ENCODE measurements around the gene GGA1.

GGA1 gene

DNA sequence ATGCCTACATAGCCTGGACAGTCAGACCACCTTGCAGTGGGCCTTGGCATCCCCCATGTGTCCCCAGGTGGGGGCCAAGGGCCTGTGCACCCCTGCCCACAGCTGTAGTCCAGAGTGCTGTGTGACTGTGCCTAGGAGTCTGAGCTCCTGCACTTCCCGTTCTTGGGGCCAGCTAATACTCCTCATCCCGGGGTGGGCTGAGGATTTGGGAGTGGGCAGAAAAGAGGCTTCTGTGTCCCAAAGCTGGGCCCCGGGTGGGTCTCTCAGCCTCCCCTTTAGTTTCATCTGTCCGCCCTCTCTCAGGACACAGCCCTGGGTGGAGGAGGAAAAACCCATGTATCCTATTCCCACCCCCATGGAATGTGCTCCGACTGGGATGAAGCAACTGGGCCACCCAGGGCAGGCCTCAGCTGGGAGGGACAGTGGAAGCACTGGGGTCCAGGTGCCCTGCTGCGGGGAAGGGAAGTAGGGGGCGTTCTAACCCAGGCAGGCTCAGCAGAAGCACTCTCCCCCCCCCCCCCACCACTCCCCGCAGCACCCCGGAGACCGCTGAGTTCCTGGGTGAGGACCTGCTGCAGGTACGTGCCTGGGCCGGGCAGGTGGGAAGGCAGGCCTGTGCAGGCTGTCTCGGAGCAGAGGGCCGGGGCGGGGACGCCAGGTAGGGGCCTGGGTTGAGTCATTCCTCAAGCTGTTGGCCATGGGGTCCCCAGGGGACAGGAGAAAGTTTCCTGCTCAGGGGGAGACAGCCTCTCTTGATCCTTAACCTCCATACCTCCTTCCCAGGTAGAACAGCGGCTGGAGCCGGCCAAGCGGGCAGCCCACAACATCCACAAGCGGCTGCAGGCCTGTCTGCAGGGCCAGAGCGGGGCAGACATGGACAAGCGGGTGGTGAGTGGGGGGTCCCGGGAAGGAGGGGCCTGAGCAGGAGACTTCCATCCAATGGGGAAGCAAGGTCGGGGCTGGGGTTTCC lies 32.2 kb downstream of the GGA1 start:
- POLR2A ChIA-PET = no interaction called here
- CTCF ChIA-PET = interaction anchor here (1.3 to 10.4 kb wide), 7 partner anchors 12 to 48 kb away, joined by 3 to 298 read pairs (median 44); partner anchors contain the start of genes GGA1, LGALS1, NOL12 and PDXP
- no peak for DNase-seq (ENCODE audit: extremely low spot score)
- TF ChIP-seq, protein P1, sequence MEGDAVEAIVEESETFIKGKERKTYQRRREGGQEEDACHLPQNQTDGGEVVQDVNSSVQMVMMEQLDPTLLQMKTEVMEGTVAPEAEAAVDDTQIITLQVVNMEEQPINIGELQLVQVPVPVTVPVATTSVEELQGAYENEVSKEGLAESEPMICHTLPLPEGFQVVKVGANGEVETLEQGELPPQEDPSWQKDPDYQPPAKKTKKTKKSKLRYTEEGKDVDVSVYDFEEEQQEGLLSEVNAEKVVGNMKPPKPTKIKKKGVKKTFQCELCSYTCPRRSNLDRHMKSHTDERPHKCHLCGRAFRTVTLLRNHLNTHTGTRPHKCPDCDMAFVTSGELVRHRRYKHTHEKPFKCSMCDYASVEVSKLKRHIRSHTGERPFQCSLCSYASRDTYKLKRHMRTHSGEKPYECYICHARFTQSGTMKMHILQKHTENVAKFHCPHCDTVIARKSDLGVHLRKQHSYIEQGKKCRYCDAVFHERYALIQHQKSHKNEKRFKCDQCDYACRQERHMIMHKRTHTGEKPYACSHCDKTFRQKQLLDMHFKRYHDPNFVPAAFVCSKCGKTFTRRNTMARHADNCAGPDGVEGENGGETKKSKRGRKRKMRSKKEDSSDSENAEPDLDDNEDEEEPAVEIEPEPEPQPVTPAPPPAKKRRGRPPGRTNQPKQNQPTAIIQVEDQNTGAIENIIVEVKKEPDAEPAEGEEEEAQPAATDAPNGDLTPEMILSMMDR (IDR thresholded peaks at IDR 0.05; ENCODE audit: control extremely low read depth, extremely low read depth, low read depth, missing control alignments) = no peak

DNA sequence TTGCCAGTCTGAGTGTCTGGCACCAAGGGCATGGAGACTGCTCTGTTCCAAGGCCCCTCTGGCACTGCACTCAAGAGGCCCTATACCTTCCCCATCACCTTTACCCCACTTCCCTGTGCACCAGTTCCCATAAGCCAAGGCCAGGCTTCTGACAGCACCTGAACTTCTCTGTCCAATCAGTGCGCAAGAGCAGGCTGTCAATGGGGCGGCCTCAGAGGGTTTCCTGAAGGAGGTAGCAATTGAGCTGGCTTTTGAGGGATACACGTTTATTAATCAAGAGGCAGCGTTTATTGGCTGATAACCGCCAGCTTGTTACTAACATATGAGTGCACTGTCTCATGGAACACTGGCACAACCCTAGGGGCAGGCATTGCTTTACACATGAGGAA lies 32.9 kb downstream of the GGA1 start:
- ChIA-PET POLR2A (no interaction called here), CTCF (interaction anchor here (1.3 to 10.4 kb wide), 7 partner anchors 12 to 49 kb away, joined by 3 to 298 read pairs (median 44); partner anchors contain the start of genes GGA1, LGALS1, NOL12 and PDXP)
- DNase-seq (ENCODE audit: extremely low spot score) = no peak
- TF ChIP-seq, protein P1 (IDR thresholded peaks at IDR 0.05; ENCODE audit: control extremely low read depth, extremely low read depth, low read depth, missing control alignments) = no peak

DNA sequence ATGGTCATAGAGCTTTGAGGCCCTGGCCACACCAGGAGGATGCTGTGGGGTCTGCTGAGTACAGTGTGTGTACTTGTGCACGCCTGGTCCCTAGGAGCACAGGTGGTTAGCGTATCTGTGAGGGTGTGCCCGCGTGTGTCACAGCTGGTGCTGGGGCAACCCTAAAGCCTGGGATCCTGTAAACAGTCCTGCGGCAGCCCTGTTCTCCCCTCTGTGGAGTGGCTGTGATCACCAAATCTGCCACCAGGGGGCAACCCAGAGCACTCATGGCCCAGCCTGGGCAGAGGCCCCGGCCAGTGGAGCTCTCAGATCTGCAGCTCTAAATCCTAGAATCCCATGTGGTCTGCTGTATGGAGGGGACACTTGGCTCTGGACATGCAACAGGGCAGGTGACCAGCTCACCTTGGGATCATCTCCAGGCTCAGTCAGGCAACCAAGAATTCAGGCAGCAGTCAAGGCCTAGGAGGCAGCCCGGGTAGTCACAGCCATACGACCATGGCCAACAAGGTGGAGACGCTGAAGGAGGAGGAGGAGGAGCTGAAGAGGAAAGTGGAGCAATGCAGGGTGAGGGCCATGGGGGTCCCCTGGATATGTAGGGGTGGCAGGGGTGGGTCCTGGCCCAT lies 34.7 kb downstream of the GGA1 start:
- peak; percentile 86 for DNase-seq (ENCODE audit: extremely low spot score)
- TF ChIP-seq, protein P1 (IDR thresholded peaks at IDR 0.05; ENCODE audit: control extremely low read depth, extremely low read depth, low read depth, missing control alignments) = peak; percentile 90
- POLR2A ChIA-PET = interaction anchor here (0.5 to 2.0 kb wide), 6 partner anchors 10 to 38 kb away, joined by 3 to 8 read pairs (median 6); partner anchors contain the start of genes LGALS1 and PDXP
- CTCF ChIA-PET = interaction anchor here (0.6 to 10.4 kb wide), 42 partner anchors 9 to 321 kb away, joined by 3 to 298 read pairs (median 4); partner anchors contain the start of genes ANKRD54, GCAT, GGA1 and LGALS1

DNA sequence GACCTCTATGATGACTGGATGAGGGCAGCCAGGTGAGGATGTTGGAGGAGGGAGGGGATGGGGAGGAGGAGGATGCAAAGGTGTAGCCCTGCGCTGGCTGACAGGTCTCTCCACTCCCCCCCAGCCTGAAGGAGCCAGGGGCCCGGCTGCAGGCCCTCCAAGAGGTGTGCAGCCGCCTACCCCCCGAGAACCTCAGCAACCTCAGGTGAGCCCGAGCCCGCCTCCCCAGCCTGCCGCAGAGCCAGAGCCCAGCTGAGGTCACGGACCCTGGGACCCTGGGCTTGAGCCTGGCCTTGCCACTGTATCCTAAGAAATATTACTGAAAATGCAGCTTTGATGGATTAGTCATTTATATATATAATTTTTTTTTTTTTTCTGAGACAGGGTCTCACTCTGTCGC lies 38.7 kb downstream of the GGA1 start:
- POLR2A ChIA-PET = no interaction called here
- CTCF ChIA-PET = interaction anchor here (1.5 to 10.4 kb wide), 2 partner anchors 11 to 18 kb away, joined by 7 to 248 read pairs; partner anchors contain the start of gene PDXP
- TF ChIP-seq, protein P1 (IDR thresholded peaks at IDR 0.05; ENCODE audit: control extremely low read depth, extremely low read depth, low read depth, missing control alignments) = no peak
- DNase-seq (ENCODE audit: extremely low spot score) = no peak

DNA sequence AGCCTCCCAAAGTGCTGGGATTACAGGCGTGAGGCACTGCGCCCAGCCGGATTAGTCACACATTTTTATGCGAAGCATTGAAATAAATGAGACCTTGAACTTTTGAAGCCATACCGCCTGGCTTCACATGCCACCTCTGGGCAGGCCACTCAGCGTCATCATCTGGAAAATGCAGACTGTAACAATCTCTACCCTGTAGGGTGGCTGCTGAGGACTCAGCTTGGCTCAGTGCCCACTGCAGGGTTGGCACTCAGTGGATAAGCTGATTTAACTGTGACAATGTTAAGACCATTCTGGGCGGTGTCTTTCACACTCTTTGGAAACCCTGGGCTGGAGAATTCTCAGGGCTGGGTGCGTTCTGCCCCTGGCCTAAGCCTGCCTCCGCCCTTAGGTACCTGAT lies 39.3 kb downstream of the GGA1 start:
- TF ChIP-seq, protein P1 (IDR thresholded peaks at IDR 0.05; ENCODE audit: control extremely low read depth, extremely low read depth, low read depth, missing control alignments) = no peak
- DNase-seq (ENCODE audit: extremely low spot score) = no peak
- POLR2A ChIA-PET = no interaction called here
- CTCF ChIA-PET = interaction anchor here (0.9 to 10.4 kb wide), 4 partner anchors 10 to 33 kb away, joined by 3 to 248 read pairs (median 6); partner anchors contain the start of genes LGALS1 and PDXP

DNA sequence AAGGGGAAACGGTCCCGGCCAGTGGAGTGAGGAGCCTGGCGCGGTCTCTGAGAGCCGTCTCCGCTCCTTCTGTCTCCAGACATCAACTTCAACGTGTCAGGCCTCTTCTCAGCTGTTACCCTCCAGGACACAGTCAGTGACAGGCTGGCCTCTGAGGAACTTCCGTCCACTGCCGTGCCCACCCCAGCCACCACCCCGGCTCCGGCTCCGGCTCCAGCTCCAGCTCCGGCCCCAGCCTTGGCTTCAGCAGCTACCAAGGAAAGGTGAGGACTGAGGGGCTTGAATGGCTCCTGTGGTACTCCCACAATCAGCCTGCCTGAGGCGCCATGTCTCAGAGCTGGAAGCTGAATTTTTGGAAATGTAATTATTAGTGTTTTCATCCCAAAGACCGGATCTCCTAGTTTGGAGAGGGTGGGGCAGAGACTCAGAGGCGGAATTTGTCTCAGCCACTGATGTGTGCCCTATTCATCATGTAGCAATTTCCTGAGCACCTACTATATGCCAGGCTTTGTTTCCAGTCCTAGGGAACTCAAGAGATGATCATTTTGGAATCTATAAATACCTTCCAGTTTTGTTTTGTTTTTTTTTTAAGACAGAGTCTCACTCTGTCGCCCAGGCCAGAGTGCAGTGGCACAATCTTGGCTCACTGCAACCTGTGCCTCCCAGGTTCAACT lies 42.0 kb downstream of the GGA1 start:
- ChIA-PET POLR2A (no interaction called here), CTCF (interaction anchor here (0.8 to 1.1 kb wide), 2 partner anchors 23 to 31 kb away, joined by 3 read pairs; no protein-coding TSS in a partner anchor)
- TF ChIP-seq, protein P1 (IDR thresholded peaks at IDR 0.05; ENCODE audit: control extremely low read depth, extremely low read depth, low read depth, missing control alignments) = no peak
- no peak for DNase-seq (ENCODE audit: extremely low spot score)
